RPMI8226 (cell line): ENCODE data around the gene APH1B.
"Not testable (repeated sequence)": the region's sequence is repeated elsewhere in the genome, so short reads cannot be mapped to it uniquely, and the experiment has no call there.

Source experiments
- DNase-seq: peaks from one replicate; pipeline ENCODE4 v3.0.0-alpha.2; 2015

Gene APH1B

GRCh38 chr15:63277038-63277892, at the start of gene APH1B:
Gene APH1B (plus strand): TSS chr15:63277605. CDS start chr15:63277624, 19 bp downstream.
- DNase-seq = peak; percentile 61

DNA sequence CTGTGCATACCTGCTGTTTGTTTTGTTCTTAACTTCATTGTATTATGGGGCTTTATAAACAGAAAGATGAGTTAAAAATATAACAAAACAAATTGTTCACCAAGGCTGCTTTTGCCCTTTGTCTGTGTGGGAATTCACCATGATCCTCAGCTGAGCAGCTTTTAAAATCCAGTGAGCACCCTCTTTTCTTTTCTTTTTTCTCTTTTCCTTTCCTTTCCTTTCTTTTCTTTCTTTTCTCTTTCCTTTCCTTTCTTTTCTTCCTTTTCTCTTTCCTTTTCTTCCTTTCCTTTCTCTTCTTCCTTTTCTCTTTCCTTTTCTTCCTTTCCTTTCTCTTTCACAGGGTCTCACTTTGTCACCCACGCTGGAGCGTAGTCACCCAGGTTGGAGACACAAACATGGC, 49.7 kb upstream of the APH1B start:
- DNase-seq = no peak

DNA sequence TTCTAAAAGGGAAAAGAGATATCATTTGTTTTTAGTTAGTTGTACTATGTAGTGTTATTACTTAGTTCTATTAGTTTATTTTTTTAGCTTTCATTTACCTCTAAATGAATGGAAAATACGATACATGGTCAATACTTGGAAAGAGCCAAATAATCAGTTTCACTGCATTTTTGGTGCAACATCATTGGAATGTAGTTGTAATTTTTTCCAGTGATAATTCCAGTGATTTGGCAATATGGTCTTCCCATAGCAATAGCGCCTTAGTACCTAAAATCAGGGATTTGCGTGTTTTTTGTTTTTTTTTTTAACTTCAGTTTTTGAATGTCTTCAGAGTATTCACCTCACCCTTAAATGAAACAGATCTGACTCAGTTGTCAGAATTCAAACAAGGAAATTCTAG, 46.2 kb upstream of the APH1B start:
- DNase-seq = no peak

GRCh38 chr15:63231706-63232105, 45.7 kb upstream of the APH1B start:
- no peak for DNase-seq

GRCh38 chr15:63232405-63232804, 45.0 kb upstream of the APH1B start:
- no peak for DNase-seq

GRCh38 chr15:63232943-63233342, 44.5 kb upstream of the APH1B start:
- DNase-seq = no peak

- no peak for DNase-seq
Measured at GRCh38 chr15:63233667-63234423, 43.6 kb upstream of the APH1B start.

GRCh38 chr15:63234451-63234870, 42.9 kb upstream of the APH1B start:
- DNase-seq = no peak

- no peak for DNase-seq
Measured at GRCh38 chr15:63236272-63236671, 41.1 kb upstream of the APH1B start.

DNA sequence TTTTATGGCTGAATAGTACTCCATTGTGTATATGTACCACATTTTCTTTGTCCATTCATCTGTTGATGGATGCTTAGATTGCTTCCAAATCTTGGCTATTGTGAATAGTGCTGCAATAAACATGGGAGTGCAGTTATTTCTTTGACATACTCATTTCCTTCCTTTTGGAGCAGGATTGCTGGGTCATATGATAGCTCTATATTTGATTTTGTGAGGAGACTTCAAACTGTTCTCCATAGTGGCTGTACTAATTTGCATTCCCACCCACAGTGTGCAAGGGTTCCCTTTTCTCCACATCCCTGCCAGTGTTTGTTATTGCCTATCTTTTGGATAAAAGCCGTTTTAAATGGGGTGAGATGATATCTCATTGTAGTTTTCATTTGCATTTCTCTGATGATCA, 40.3 kb upstream of the APH1B start:
- DNase-seq = not testable (repeated sequence)

DNA sequence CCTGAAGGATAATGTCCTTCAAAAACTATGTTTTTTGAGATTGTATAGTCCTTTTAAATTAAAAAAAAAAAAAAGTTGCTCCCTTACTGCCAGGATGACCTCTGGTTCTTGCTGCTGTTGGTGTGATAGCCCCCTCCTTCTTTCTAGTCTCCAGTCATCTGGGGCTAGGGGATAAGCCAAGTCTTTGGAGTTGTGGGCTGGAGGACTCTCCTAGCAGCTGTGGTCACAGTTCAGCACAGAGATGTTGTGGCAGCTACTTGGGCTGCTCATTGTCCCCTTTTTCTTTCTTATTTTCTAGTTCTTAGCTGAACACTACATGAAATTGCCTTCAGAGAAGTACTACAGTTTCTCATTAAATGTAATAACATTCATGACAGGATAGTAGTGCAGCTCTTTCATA, 39.2 kb upstream of the APH1B start:
- no peak for DNase-seq

DNA sequence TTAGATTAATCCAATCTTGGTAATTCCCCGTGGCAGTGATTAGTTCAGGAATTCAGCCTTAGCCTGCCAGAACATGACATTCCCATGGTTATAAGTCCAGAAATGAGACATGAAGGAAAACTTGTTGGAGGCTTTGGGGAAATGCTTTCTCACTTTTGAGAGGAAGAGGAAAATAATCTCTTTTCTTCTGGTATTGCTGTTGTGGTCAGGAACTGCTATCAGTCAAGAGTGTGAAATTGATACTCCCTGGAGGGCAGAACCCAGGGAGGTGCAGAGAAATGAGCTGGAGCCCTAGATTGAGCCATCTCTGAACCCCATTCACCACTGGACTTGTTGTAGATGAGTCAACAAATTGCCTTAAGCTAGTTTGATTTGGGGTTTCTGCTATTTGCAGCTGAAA, 38.6 kb upstream of the APH1B start:
- DNase-seq = no peak

GRCh38 chr15:63240109-63240508, 37.3 kb upstream of the APH1B start:
- DNase-seq = no peak

GRCh38 chr15:63241316-63241715, 36.1 kb upstream of the APH1B start:
- DNase-seq = no peak

GRCh38 chr15:63243101-63243500, 34.3 kb upstream of the APH1B start:
- DNase-seq = no peak

GRCh38 chr15:63243776-63244175, 33.6 kb upstream of the APH1B start:
- DNase-seq = no peak

- DNase-seq = no peak
Measured at GRCh38 chr15:63244399-63244798, 33.0 kb upstream of the APH1B start.

DNA sequence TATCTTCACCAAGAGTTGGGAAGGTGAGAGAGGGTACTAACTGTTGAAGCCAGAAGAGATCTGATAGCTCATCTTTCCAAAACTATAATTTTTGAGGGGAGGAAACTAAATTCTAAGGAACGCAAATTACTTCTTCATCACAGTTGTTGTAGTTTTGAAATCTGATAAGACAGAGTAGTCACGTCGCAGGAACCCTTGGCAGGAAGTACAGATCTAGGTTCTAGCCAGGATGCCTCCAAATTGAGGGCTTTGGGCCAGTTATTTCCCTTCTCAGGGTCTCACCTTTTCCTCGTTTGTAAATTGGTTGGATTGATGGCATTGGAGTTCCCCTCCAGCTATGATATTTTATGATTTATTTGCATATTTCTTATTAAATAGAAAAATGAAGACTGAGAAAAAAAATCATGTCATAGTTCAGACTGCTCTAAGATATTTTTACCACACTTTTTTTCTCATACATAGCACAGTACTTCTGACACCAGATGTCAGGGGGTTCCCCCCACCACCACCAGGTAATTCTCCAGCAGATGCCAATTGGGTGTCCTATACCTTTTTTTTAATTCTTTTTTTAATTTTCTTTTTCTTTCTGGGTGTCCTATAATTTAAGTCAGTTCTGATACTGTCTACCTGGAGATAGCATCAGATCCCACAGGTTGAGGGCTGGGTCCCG, 32.3 kb upstream of the APH1B start:
- DNase-seq = no peak

GRCh38 chr15:63246691-63247469, 30.5 kb upstream of the APH1B start:
- no peak for DNase-seq

DNA sequence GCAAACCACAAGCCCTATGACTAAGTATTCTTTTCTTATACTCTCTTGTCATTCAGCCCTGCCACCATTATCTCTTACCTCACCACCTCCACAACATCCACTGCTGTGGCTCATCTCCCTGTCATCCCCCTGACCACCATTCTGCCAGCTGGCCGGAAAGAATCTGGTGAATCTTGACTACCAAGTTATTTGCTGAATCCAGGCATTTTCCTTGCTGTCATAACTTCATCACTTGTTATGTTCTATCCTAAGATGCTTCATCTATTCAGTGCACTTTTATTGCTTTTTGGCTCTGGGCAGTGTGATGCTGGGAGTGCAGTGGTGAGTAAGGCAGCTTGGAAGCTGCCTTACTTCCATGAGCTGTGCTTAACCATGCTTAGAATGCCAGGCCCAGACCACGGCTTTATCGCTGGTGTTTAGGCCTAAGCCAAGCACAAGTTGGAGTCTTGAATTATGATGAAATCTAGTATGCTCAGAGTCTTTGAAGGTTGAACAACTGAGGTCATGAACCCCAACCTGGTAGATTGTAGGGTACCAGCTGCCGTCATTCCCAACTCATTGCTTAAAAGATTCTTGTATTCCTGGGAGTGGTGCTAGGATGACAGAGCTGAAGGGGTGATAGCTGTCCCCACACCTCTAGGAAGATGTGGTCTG, 27.0 kb upstream of the APH1B start:
- no peak for DNase-seq

GRCh38 chr15:63251701-63252100, 25.7 kb upstream of the APH1B start:
- no peak for DNase-seq

DNA sequence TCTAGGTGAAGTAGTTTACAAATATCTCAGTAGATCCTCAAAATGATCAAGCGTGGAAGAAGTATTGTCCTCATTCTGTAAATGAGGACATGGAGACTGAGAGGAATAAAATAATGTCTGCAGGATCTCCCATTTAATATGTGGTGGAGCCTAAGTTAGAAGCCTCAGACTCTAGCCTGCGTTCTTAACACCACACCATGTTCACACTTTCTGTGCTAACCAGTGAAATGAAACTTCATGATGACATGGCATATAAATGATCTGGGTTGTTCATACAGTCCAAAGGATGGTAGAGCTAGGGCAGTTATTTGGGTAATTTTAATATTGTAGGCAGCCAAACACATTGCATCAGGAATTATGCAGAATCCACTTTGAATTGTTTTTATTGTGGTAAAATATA, 25.1 kb upstream of the APH1B start:
- DNase-seq = no peak
